HEK293T (cell line): ENCODE results near the gene HEPHL1.

Experiments
- CTCF ChIA-PET: fragments of 350-600 bp; formaldehyde crosslinking; extraction: SDS; loops from one replicate; lab custom pipeline; 2021; ENCODE audit warnings: antibody characterized with exemption, inconsistent platforms; lab: Yijun Ruan, JAX
- POLR2A ChIA-PET: fragments of 350-600 bp; formaldehyde crosslinking; extraction: SDS; loops from one replicate; lab custom pipeline; 2020; ENCODE audit warnings: antibody characterized with exemption, inconsistent platforms; lab: Yijun Ruan, JAX
- DNase-seq: peaks from one replicate; pipeline ENCODE4 v3.0.0; 2012; ENCODE audit warnings: mixed read lengths; ENCODE audit errors: extremely low spot score
- ARNT ChIP-seq: fragments of 450-650 bp; IDR thresholded peaks from 2 replicates; pipeline ENCODE4 v1.6.1; 2017; ENCODE audit warnings: mild to moderate bottlenecking
- BHLHE40 ChIP-seq: fragments of 450-650 bp; IDR thresholded peaks from 2 replicates; pipeline ENCODE4 v1.6.1; 2016; ENCODE audit warnings: mild to moderate bottlenecking, moderate library complexity, borderline replicate concordance
- CTBP1 ChIP-seq: fragments of 450-650 bp; IDR thresholded peaks from 2 replicates; pipeline ENCODE4 v1.6.1; 2016; ENCODE audit warnings: borderline replicate concordance
- ELF4 ChIP-seq: fragments of 450-650 bp; IDR thresholded peaks from 2 replicates; pipeline ENCODE4 v1.6.1; 2017; ENCODE audit warnings: antibody characterized with exemption
- FOXA1 ChIP-seq: fragments of 450-650 bp; IDR thresholded peaks from 2 replicates; pipeline ENCODE4 v1.6.1; 2016; ENCODE audit warnings: mild to moderate bottlenecking
- FOXK2 ChIP-seq: fragments of 450-650 bp; IDR thresholded peaks from 2 replicates; pipeline ENCODE4 v1.6.1; 2016; ENCODE audit warnings: mild to moderate bottlenecking
- FOXM1 ChIP-seq: fragments of 450-650 bp; IDR thresholded peaks from 2 replicates; pipeline ENCODE4 v1.6.1; 2017; ENCODE audit warnings: mild to moderate bottlenecking, borderline replicate concordance
- HDGF ChIP-seq: fragments of 450-650 bp; IDR thresholded peaks from 2 replicates; pipeline ENCODE4 v1.6.1; 2017; ENCODE audit warnings: antibody characterized with exemption, borderline replicate concordance
- L3MBTL2 ChIP-seq: fragments of 450-650 bp; conservative IDR thresholded peaks from 2 replicates; pipeline ENCODE4 v1.6.1; 2016; ENCODE audit warnings: mild to moderate bottlenecking
- LEF1 ChIP-seq: fragments of 450-650 bp; IDR thresholded peaks from 2 replicates; pipeline ENCODE4 v1.6.1; 2017; ENCODE audit warnings: mild to moderate bottlenecking, borderline replicate concordance
- NFRKB ChIP-seq: fragments of 450-650 bp; IDR thresholded peaks from 2 replicates; pipeline ENCODE4 v1.6.1; 2016; ENCODE audit warnings: mild to moderate bottlenecking, moderate library complexity
- PKNOX1 ChIP-seq: fragments of 450-650 bp; IDR thresholded peaks from 2 replicates; pipeline ENCODE4 v1.6.1; 2016
- SP1 ChIP-seq: fragments of 450-650 bp; IDR thresholded peaks from 2 replicates; pipeline ENCODE4 v1.6.1; 2017
- SUZ12 ChIP-seq: fragments of 450-650 bp; IDR thresholded peaks from 2 replicates; pipeline ENCODE4 v1.6.1; 2016; ENCODE audit warnings: mild to moderate bottlenecking
- TARDBP ChIP-seq: fragments of 450-650 bp; IDR thresholded peaks from 2 replicates; pipeline ENCODE4 v1.6.1; 2016
- ZNF384 ChIP-seq: fragments of 450-650 bp; IDR thresholded peaks from 2 replicates; pipeline ENCODE4 v1.6.1; 2016

HEPHL1 gene

DNA sequence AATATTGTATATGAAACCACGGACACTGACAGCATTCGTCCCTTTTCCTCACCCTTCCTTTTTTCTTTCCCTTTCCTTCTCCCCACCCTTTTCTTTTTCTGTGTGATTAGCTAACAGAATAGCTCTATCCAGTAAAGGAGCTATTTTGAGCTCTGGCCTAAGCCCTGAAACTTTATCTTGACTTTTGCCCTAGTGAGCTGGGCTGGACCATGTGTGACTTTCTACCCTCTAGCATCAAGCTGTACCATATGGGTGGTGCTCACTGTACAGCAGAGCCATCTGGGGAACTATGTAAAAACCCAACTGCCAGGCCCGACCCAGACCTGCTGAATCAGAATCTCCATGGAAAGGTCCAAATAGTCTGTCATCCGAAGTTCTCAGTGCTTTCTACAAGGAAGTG is 85.6 kb downstream of the HEPHL1 start:
- POLR2A ChIA-PET: no interaction called here
- no peak for DNase-seq
- no peak for TF ChIP-seq FOXK2
- no peak for TF ChIP-seq SP1
- TF ChIP-seq FOXM1: no peak
- TF ChIP-seq PKNOX1: no peak
- no peak for TF ChIP-seq LEF1
- no peak for TF ChIP-seq FOXA1
- TF ChIP-seq ELF4: no peak
- no peak for TF ChIP-seq ZNF384
- no peak for TF ChIP-seq L3MBTL2
- CTCF ChIA-PET: no interaction called here

- POLR2A ChIA-PET: no interaction called here
- CTCF ChIA-PET: no interaction called here
- TF ChIP-seq SUZ12 (no peak), TARDBP (no peak), CTBP1 (no peak), BHLHE40 (no peak), ARNT (no peak), FOXA1 (no peak)
- no peak for DNase-seq
Measured at GRCh38 chr11:94107363-94107762, 86.2 kb downstream of the HEPHL1 start.

DNA sequence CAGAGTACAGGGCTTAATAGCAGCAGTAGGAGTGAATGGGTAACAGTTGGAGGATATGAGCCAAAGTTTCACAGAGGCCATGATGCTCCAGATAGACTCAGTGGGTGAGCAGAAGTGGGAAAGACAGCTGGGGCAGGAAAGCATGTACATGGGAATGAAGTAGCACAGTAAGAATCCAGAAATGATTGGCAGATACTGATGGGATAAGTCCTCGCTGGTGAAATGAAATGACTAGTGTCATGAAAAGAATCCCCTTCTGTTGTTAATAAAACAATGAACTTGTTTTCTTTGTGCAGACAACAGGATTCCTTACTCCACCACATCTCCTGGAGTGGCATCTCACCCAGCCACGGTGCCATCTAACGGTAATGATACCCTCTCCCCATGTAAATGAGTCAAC is 90.1 kb downstream of the HEPHL1 start:
- ChIA-PET POLR2A (no interaction called here), CTCF (no interaction called here)

DNA sequence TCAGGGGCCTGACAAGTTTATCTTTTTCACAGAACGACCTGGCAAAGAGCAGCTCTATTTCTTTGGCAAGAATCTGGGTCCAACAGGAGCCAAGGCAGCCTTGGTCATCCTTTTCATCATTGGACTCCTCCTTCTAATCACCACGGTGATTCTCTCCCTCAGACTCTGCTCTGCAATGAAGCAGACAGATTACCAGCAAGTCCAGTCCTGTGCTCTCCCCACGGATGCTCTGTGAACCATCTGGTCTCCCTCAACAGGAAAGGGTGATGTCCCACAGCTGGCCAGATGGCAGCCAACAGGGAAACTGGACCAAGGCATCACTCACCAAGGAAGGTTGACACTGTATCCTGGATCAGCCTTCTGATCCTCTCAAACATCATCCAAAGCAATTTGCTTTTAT is 90.5 kb downstream of the HEPHL1 start:
- DNase-seq: no peak
- POLR2A ChIA-PET: no interaction called here
- TF ChIP-seq L3MBTL2 (no peak), ELF4 (no peak), FOXM1 (no peak), ARNT (no peak), HDGF (no peak), FOXA1 (no peak), SUZ12 (no peak), PKNOX1 (no peak), NFRKB (no peak), ZNF384 (no peak), SP1 (no peak), TARDBP (no peak), LEF1 (no peak), FOXK2 (no peak), BHLHE40 (no peak), CTBP1 (no peak)
- CTCF ChIA-PET: no interaction called here

More for the DNA sequence above, 90.1 kb downstream of the HEPHL1 start:
- DNase-seq: no peak
- no peak for TF ChIP-seq ZNF384
- TF ChIP-seq ARNT: no peak
- no peak for TF ChIP-seq ELF4
- no peak for TF ChIP-seq FOXK2
- no peak for TF ChIP-seq HDGF
- TF ChIP-seq SP1: no peak
- TF ChIP-seq FOXM1: no peak
- TF ChIP-seq SUZ12: no peak
- TF ChIP-seq TARDBP: no peak
- no peak for TF ChIP-seq LEF1
- TF ChIP-seq BHLHE40: no peak
- TF ChIP-seq FOXA1: no peak
- TF ChIP-seq NFRKB: no peak
- TF ChIP-seq L3MBTL2: no peak
- no peak for TF ChIP-seq CTBP1

DNA sequence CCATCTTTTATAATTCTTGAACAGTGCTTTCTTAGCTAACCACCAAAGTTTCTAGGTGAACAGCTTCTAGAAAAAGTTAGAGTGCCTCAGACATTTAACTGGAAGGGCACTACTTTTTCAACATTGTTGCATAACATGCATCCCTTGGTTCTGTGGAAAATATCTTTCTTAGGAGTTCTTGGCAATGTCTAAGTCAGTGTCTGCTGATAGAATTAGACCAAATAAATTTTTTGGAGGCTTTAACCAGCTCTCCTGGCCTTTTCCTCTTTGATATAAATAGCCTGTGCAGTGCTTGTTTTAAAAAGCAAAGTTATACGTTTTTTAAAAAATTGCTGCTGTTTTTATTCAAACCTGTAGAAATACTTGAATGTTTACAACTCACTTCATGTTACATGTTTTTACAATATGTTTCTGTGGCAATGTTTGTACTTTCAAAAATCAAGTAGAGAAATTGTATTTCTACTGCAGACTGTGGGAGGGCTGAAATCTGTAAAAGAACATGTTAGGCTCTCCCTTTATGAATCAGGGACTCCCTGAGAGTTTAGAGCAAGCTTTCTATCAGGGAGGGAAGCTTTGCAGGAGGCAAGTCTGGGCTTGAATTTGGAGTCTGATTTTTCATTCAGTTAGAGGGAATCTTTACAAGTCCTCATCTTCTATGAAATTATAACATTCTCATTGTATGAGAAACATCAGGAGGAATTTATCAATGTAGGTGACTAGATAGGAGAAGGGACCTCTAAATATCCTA is 91.2 kb downstream of the HEPHL1 start:
- TF ChIP-seq ARNT (no peak), L3MBTL2 (no peak), FOXK2 (no peak), ZNF384 (no peak), NFRKB (no peak), LEF1 (no peak), SP1 (no peak), FOXA1 (no peak), ELF4 (no peak), BHLHE40 (no peak), PKNOX1 (no peak), HDGF (no peak), CTBP1 (no peak), FOXM1 (no peak), SUZ12 (no peak)
- CTCF ChIA-PET: interaction anchor here (0.6 kb wide), 1 partner anchor 1709 kb away, joined by 3 read pairs; no protein-coding TSS in a partner anchor
- POLR2A ChIA-PET: no interaction called here
- DNase-seq: no peak

- POLR2A ChIA-PET: no interaction called here
- TF ChIP-seq NFRKB (no peak), LEF1 (no peak), FOXK2 (no peak), CTBP1 (no peak), ELF4 (no peak), BHLHE40 (no peak), SP1 (no peak), HDGF (no peak), ZNF384 (no peak), L3MBTL2 (no peak), TARDBP (no peak), PKNOX1 (no peak), SUZ12 (no peak), FOXA1 (no peak), FOXM1 (no peak), ARNT (no peak)
- DNase-seq: no peak
- CTCF ChIA-PET: no interaction called here
Measured at GRCh38 chr11:94117197-94117574, 96.0 kb downstream of the HEPHL1 start.
